Thoracic aorta (tissue), 2 donors: ENCODE measurements around the gene SMTN. TPM values are rescaled to one million over a fixed set of nuclear protein-coding genes. Genes with fewer than 3 reads are reported as not detected.

Experiments
- ATAC-seq: fragments of 150-250 bp; one replicate; pipeline ENCODE4 v1.8.0; 2017; ENCODE audit warnings: low read depth; ENCODE audit not compliant: insufficient number of reproducible peaks, low FRiP score
- DNase-seq: peaks from one replicate; pipeline ENCODE4 v3.0.0-alpha.2; 2020; ENCODE audit warnings: low spot score
- H3K27ac ChIP-seq, 2 donors: fragments of 200-600 bp; sonication (generic); 1 replicate in 1 of 2; 2 replicates in 1 of 2; pipeline ENCODE4 v1.5.1; 2016; ENCODE audit warnings: mild to moderate bottlenecking in 2 of 2, moderate library complexity in 2 of 2
- H3K27me3 ChIP-seq: fragments of 200-600 bp; sonication (generic); replicated peaks from 2 replicates; pipeline ENCODE4 v1.6.0; 2016; ENCODE audit warnings: mild to moderate bottlenecking; ENCODE audit not compliant: insufficient read depth
- H3K36me3 ChIP-seq: fragments of 200-600 bp; sonication (generic); one replicate; pipeline ENCODE4 v1.5.1; 2016
- H3K4me1 ChIP-seq, 2 donors: fragments of 200-600 bp; sonication (generic); 1 replicate in 1 of 2; 2 replicates in 1 of 2; pipeline versions ENCODE4 v1.5.1 to v1.6.0; 2016; ENCODE audit warnings: low read depth in 2 of 2, mild to moderate bottlenecking in 1 of 2; ENCODE audit not compliant: control insufficient read depth in 1 of 2
- H3K4me3 ChIP-seq: fragments of 200-600 bp; sonication (generic); 2 replicates; pipeline ENCODE4 v1.5.1; 2016; ENCODE audit warnings: mild to moderate bottlenecking
- H3K9me3 ChIP-seq: fragments of 200-600 bp; sonication (generic); 2 replicates; pipeline ENCODE4 v1.5.1; 2016
- total RNA-seq, 2 donors: library from RNA; depleted of rRNA; stranded (reverse); fragments of >200 nt; gene quantifications; one replicate each; pipeline versions ENCODE4 v1.1.0 to v1.2.3, GENCODE V29; 2016
- TF ChIP-seq, protein P1 (sequence below): fragments of 200-600 bp; sonication (generic); IDR thresholded peaks from one replicate; pipeline ENCODE4 v1.5.1; 2019; ENCODE audit warnings: antibody characterized with exemption

SMTN gene
- total RNA-seq, 2 donors from 2014 or later: 632 to 946 TPM

GRCh38 chr22:31099841-31100761, 19.0 kb downstream of the SMTN start:
- H3K36me3 ChIP-seq: peaks cover 57% of the 10 kb centered on the region
- H3K4me1 ChIP-seq: peaks cover 52 to 92% of the 10 kb centered on the region in 2 donors
- TF ChIP-seq, protein P1, sequence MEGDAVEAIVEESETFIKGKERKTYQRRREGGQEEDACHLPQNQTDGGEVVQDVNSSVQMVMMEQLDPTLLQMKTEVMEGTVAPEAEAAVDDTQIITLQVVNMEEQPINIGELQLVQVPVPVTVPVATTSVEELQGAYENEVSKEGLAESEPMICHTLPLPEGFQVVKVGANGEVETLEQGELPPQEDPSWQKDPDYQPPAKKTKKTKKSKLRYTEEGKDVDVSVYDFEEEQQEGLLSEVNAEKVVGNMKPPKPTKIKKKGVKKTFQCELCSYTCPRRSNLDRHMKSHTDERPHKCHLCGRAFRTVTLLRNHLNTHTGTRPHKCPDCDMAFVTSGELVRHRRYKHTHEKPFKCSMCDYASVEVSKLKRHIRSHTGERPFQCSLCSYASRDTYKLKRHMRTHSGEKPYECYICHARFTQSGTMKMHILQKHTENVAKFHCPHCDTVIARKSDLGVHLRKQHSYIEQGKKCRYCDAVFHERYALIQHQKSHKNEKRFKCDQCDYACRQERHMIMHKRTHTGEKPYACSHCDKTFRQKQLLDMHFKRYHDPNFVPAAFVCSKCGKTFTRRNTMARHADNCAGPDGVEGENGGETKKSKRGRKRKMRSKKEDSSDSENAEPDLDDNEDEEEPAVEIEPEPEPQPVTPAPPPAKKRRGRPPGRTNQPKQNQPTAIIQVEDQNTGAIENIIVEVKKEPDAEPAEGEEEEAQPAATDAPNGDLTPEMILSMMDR: no peak

GRCh38 chr22:31100762-31101525, 19.8 kb downstream of the SMTN start:
- Histone ChIP-seq H3K36me3 (peaks cover 48% of the 10 kb centered on the region), H3K27ac (peak overlapping the region; percentile 99), H3K4me3 (no peak overlapping the region), H3K9me3 (no peaks in the 10 kb centered on the region), H3K27me3 (no peaks in the 10 kb centered on the region), H3K4me1 (peaks cover 53 to 92% of the 10 kb centered on the region in 2 donors)
- DNase-seq: no peak
- ATAC-seq: no peak
- TF ChIP-seq, protein P1: no peak

More at GRCh38 chr22:31099841-31100761, 19.0 kb downstream of the SMTN start:
- no peaks in the 10 kb centered on the region for H3K9me3 ChIP-seq
- H3K27ac ChIP-seq: peak overlapping the region; percentile 76 to 99
- no peak for ATAC-seq
- no peaks in the 10 kb centered on the region for H3K27me3 ChIP-seq
- H3K4me3 ChIP-seq: no peak overlapping the region
- DNase-seq: no peak

- Histone ChIP-seq H3K4me3 (no peak overlapping the region), H3K27me3 (no peaks in the 10 kb centered on the region), H3K27ac (peak overlapping the region; percentile 99), H3K9me3 (no peaks in the 10 kb centered on the region), H3K4me1 (peaks cover 53 to 83% of the 10 kb centered on the region in 2 donors), H3K36me3 (peaks cover 34% of the 10 kb centered on the region)
- TF ChIP-seq, protein P1: no peak
- peak; percentile 78 for DNase-seq
- peak; percentile 52 for ATAC-seq
Observed at GRCh38 chr22:31102441-31103081, 21.4 kb downstream of the SMTN start.

GRCh38 chr22:31103111-31103510, 22.0 kb downstream of the SMTN start:
- Histone ChIP-seq H3K4me3 (no peak overlapping the region), H3K27me3 (no peaks in the 10 kb centered on the region), H3K27ac (peak overlapping the region; percentile 99), H3K36me3 (peaks cover 29% of the 10 kb centered on the region), H3K4me1 (peaks cover 51 to 83% of the 10 kb centered on the region in 2 donors), H3K9me3 (no peaks in the 10 kb centered on the region)
- TF ChIP-seq, protein P1: no peak
- ATAC-seq (no peak), DNase-seq (no peak)
